K562 (cell line): ENCODE results near the gene VTA1. TPM values are rescaled to one million over a fixed set of nuclear protein-coding genes. Genes with fewer than 3 reads are reported as not detected.

Experiments used
- ATAC-seq: fragments of 200-7000 bp; cut with Tn5 transposase; 3 replicates; pipeline ENCODE4 v1.9.1; 2020; ENCODE audit warnings: moderate library complexity
- BruUV-seq: library from RNA; stranded (reverse); fragments of 400-500 nt; replicated peaks from 2 replicates; lab custom pipeline; 2021; lab: Mats Ljungman, UMichigan
- CTCF ChIA-PET: fragments of 300-600 bp; formaldehyde crosslinking; extraction: SDS; loops from one replicate; lab custom pipeline; 2021; ENCODE audit warnings: low intra/inter-chr PET ratio; lab: Yijun Ruan, JAX
- POLR2A ChIA-PET: fragments of 300-600, 350-650 bp; sonication (Branson Sonifier 250); formaldehyde crosslinking; extraction: SDS; loops from one replicate; lab custom pipeline; 2021; ENCODE audit warnings: antibody characterized with exemption, inconsistent platforms; lab: Yijun Ruan, JAX
- DNase-seq, 4 experiments: peaks; one replicate each; pipeline versions ENCODE4 v3.0.0 to v3.0.0-alpha.2; 2011 to 2018; ENCODE audit warnings: low spot score in 3 of 4, mixed read lengths in 3 of 4; ENCODE audit errors: extremely low read depth in 1 of 4
- FAIRE-seq: peaks from 2 replicates; lab custom pipeline; 2011; peaks lifted over from hg19 to GRCh38; lab: Jason Lieb, UNC
- H2AFZ ChIP-seq: 2 replicates; pipeline ENCODE4 v1.6.0; 2011; ENCODE audit warnings: low read depth, low read length, control low read depth, inconsistent platforms
- H3K27ac ChIP-seq: fragments of 200-600 bp; 3 replicates; pipeline ENCODE4 v1.8.0; 2011; ENCODE audit warnings: low read depth, mild to moderate bottlenecking, control low read depth, inconsistent platforms, low read length, moderate library complexity, mixed read lengths; ENCODE audit errors: extremely low read depth
- H3K27me3 ChIP-seq, 2 experiments: fragments of 300-600 bp in 1 of 2; 2 replicates in 1 of 2; 3 replicates in 1 of 2; pipeline versions ENCODE4 v1.6.0 to v1.8.0; 2011; ENCODE audit warnings: inconsistent platforms in 2 of 2, low read length in 2 of 2, mild to moderate bottlenecking in 1 of 2, mixed read lengths in 1 of 2, moderate library complexity in 1 of 2; ENCODE audit not compliant: control insufficient read depth in 2 of 2, insufficient read depth in 2 of 2
- H3K36me3 ChIP-seq: fragments of 300-600 bp; 3 replicates; pipeline ENCODE4 v1.8.0; 2011; ENCODE audit warnings: mild to moderate bottlenecking, low read length, inconsistent platforms; ENCODE audit not compliant: control insufficient read depth, insufficient read depth
- H3K4me1 ChIP-seq, 2 experiments: fragments of 200-600 bp in 1 of 2; replicated peaks in 1 of 2; 2 replicates in 1 of 2; 3 replicates in 1 of 2; pipeline versions ENCODE4 v1.5.1 to v1.8.0; 2011; ENCODE audit warnings: inconsistent platforms in 2 of 2, low read length in 2 of 2, mild to moderate bottlenecking in 1 of 2, mixed read lengths in 1 of 2, moderate library complexity in 1 of 2; ENCODE audit not compliant: control insufficient read depth in 2 of 2, insufficient read depth in 2 of 2
- H3K4me2 ChIP-seq: 2 replicates; pipeline ENCODE4 v1.6.1; 2011; ENCODE audit warnings: low read length, control low read depth, inconsistent platforms, mixed read lengths; ENCODE audit not compliant: insufficient read depth
- H3K4me3 ChIP-seq: fragments of 200-600 bp; sonication (generic), shearing (Covaris generic); 2 replicates; pipeline ENCODE4 v1.5.1; 2016; ENCODE audit warnings: control low read depth, inconsistent platforms
- H3K79me2 ChIP-seq: fragments of 200-600 bp; 3 replicates; pipeline ENCODE4 v1.8.0; 2011; ENCODE audit warnings: low read length, inconsistent platforms; ENCODE audit not compliant: control insufficient read depth, insufficient read depth
- H3K9ac ChIP-seq, 2 experiments: 2 replicates each; pipeline versions ENCODE4 v1.6.0 to v1.6.1; 2011; ENCODE audit warnings: low read depth in 2 of 2, low read length in 2 of 2, control low read depth in 1 of 2, inconsistent platforms in 1 of 2, mild to moderate bottlenecking in 1 of 2, mixed read lengths in 1 of 2; ENCODE audit not compliant: insufficient read depth in 1 of 2
- H3K9me1 ChIP-seq: one replicate; pipeline ENCODE4 v1.6.0; 2011; ENCODE audit warnings: inconsistent platforms, mild to moderate bottlenecking, low read length, moderate library complexity; ENCODE audit not compliant: control insufficient read depth, insufficient read depth
- H3K9me3 ChIP-seq: replicated peaks from 2 replicates; pipeline ENCODE4 v1.5.1; 2011; ENCODE audit warnings: low read depth, low read length, inconsistent platforms; ENCODE audit not compliant: control insufficient read depth, insufficient read depth
- H4K20me1 ChIP-seq: replicated peaks from 2 replicates; pipeline ENCODE4 v1.6.1; 2011; ENCODE audit warnings: low read length, inconsistent platforms, mixed read lengths; ENCODE audit not compliant: control insufficient read depth, insufficient read depth
- ELF4 ChIP-seq: fragments of 450-650 bp; formaldehyde crosslinking; IDR thresholded peaks from 2 replicates; pipeline ENCODE4 v1.4.0; 2022; ENCODE audit warnings: missing genetic modification characterization
- KDM2B ChIP-seq: fragments of 250-450 bp; sonication (Bioruptor Pico); IDR thresholded peaks from 2 replicates; pipeline ENCODE4 v1.8.0; 2021; ENCODE audit warnings: mild to moderate bottlenecking, moderate library complexity
- MEF2A ChIP-seq: IDR thresholded peaks from 2 replicates; pipeline ENCODE4 v1.6.1; 2011; ENCODE audit warnings: low read depth, mild to moderate bottlenecking, low read length, moderate library complexity; ENCODE audit not compliant: control insufficient read depth
- NBN ChIP-seq: fragments of 450-650 bp; IDR thresholded peaks from 2 replicates; pipeline ENCODE4 v1.6.1; 2016; ENCODE audit warnings: low read depth, mild to moderate bottlenecking
- PCBP2 ChIP-seq: fragments of 200-400 bp; formaldehyde crosslinking; IDR thresholded peaks from 2 replicates; pipeline ENCODE4 v1.6.1; 2018; ENCODE audit warnings: low read length, low read depth, mild to moderate bottlenecking, moderate library complexity; ENCODE audit not compliant: poor library complexity, severe bottlenecking
- SRSF7 ChIP-seq: fragments of 200-400 bp; formaldehyde crosslinking; optimal IDR thresholded peaks from 2 replicates; pipeline ENCODE3; 2017; ENCODE audit warnings: mild to moderate bottlenecking, low read depth, low read length
- WGBS: fragments of 100-300 bp; shearing (Covaris generic); methylation state at CpG from one replicate; pipeline ENCODE4 v1.1.6; 2016; ENCODE audit warnings: low coverage, mixed read lengths; ENCODE audit not compliant: insufficient coverage; ENCODE audit errors: missing lambda C conversion rate; 5-methylcytosine and 5-hydroxymethylcytosine counted together
- in situ Hi-C: fragments of 300-500 bp; cut with MboI; formaldehyde crosslinking; loops from 4 replicates; pipeline ENCODE4 v1.15.0; 2018; ENCODE audit warnings: inconsistent platforms, mixed read lengths
- intact Hi-C: fragments of 100-400 bp; cut with micrococcal nuclease; formaldehyde crosslinking; loops from 2 replicates; pipeline ENCODE4 v1.14.2; 2022
- polyA plus RNA-seq, 8 experiments: library from polyadenylated mRNA; depleted of rRNA in 4 of 8; stranded (reverse) in 5 of 8; unstranded in 3 of 8; fragments of >200 nt; fragmentation: Nextera tagmentation in 2 of 8; fragmentation: Illumina TruSeq in 1 of 8; extraction: Ambion mirVana in 2 of 8; extraction: Trizol in 1 of 8; gene quantifications; 2 replicates each; pipeline versions ENCODE4 v1.2.1 to v1.2.3, GENCODE V29; 2011 to 2014; ENCODE audit warnings: inconsistent platforms in 1 of 8, missing spikeins in 1 of 8
- total RNA-seq, 7 experiments: library from RNA; depleted of rRNA in 6 of 7; stranded (reverse); fragments of >200 nt in 6 of 7; fragmentation: Illumina TruSeq in 2 of 7; extraction: Trizol in 2 of 7; gene quantifications; 2 replicates each; pipeline versions ENCODE4 v1.2.1 to v1.2.3, GENCODE V29; 2011 to 2021; ENCODE audit warnings: low replicate concordance in 1 of 7

VTA1 gene
- total and polyA plus RNA-seq, 9 of the 15 experiments (the other 6 are each of a cell fraction or from before 2014, with no cell fraction given), result 47.8 to 182 (median 84.6) TPM

- in situ Hi-C loops, result no loop called here
- intact Hi-C loops, result no loop called here
- TF ChIP-seq PCBP2 (no peak), KDM2B (CRISPR knock-in tag) (no peak), NBN (no peak), SRSF7 (no peak)
- no peaks in the 10 kb centered on the region for H3K9me3 ChIP-seq
- DNase-seq (no peak), FAIRE-seq (no peak), ATAC-seq (no peak)
- no peak overlapping the region for H2AFZ ChIP-seq
- ChIA-PET POLR2A (interaction anchor here (0.6 to 0.9 kb wide), 2 partner anchors 11 to 1276 kb away, joined by 3 to 4 read pairs; partner anchors contain the start of genes ADAT2 and PEX3), CTCF (no interaction called here)
- H3K4me2 ChIP-seq, result no peak overlapping the region
- no peak overlapping the region for H3K4me3 ChIP-seq
- no peaks in the 10 kb centered on the region for H3K9me1 ChIP-seq
- no peaks in the 10 kb centered on the region for H3K79me2 ChIP-seq
- WGBS, result 84% methylated on average over 3 of the region's 3 CpGs
- H3K27me3 ChIP-seq, result no peaks in the 10 kb centered on the region
- no peaks in the 10 kb centered on the region for H4K20me1 ChIP-seq
- no TSS peak for BruUV-seq
- H3K4me1 ChIP-seq, result no peaks in the 10 kb centered on the region
- H3K27ac ChIP-seq, result no peak overlapping the region
- H3K36me3 ChIP-seq, result peaks cover 36% of the 10 kb centered on the region; the same call in 2 of the 3 replicates
- H3K9ac ChIP-seq, result no peak overlapping the region
Measured at GRCh38 chr6:142173980-142174379, 26.9 kb downstream of the VTA1 start.

DNA sequence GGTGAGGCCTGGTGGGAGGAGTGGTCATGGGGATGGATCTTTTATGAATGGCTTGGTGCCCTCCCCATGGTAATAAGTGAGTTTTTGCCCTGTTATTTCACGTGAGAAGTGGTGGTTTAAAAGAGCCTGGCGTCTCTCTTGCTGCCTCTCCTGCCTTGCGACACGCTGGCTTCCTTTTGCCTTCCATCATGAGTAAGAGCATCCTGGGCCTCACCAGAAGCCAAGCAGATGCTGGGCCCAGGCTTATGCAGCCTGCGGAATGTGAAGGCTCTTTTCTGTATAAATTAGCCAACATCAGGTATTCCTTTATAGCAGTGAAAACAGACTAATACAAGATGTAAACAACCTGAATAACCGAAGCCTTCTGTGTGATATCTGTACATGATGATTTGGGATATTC is 27.6 kb downstream of the VTA1 start:
- H3K79me2 ChIP-seq, result no peaks in the 10 kb centered on the region
- POLR2A ChIA-PET, result no interaction called here
- no peak for FAIRE-seq

More for the DNA sequence above, 27.6 kb downstream of the VTA1 start:
- intact Hi-C loops (no loop called here), in situ Hi-C loops (no loop called here)
- CTCF ChIA-PET, result no interaction called here
- H3K36me3 ChIP-seq, result peaks cover 32% of the 10 kb centered on the region; the same call in 2 of the 3 replicates
- no peak overlapping the region for H3K4me3 ChIP-seq
- no peak for DNase-seq
- no peak overlapping the region for H3K27ac ChIP-seq
- 91% methylated on average over 6 of the region's 6 CpGs for WGBS
- H3K9me3 ChIP-seq, result no peaks in the 10 kb centered on the region
- BruUV-seq, result no TSS peak
- no peak overlapping the region for H3K4me2 ChIP-seq
- no peaks in the 10 kb centered on the region for H3K27me3 ChIP-seq
- no peaks in the 10 kb centered on the region for H4K20me1 ChIP-seq
- no peak overlapping the region for H3K9ac ChIP-seq
- no peak for ATAC-seq
- H2AFZ ChIP-seq, result no peak overlapping the region
- TF ChIP-seq MEF2A (no peak), ELF4 (CRISPR knock-in tag) (no peak)
- H3K4me1 ChIP-seq, result no peaks in the 10 kb centered on the region
- H3K9me1 ChIP-seq, result no peaks in the 10 kb centered on the region
